GM21717 (cell line): ENCODE results near the gene BRICD5.

ENCODE experiments used
- ATAC-seq: cut with Tn5 transposase; IDR thresholded peaks from one replicate; pipeline ENCODE4 v1.9.1; 2021; ENCODE audit warnings: mild to moderate bottlenecking, moderate library complexity; ENCODE audit not compliant: unreplicated experiment

The BRICD5 gene

GRCh38 chr16:2166263-2167067 is 44.2 kb downstream of the BRICD5 start:
- ATAC-seq: no peak

GRCh38 chr16:2165861-2166260 is 44.8 kb downstream of the BRICD5 start:
- no peak for ATAC-seq

- ATAC-seq: no peak
Observed at GRCh38 chr16:2163211-2163881, 47.3 kb downstream of the BRICD5 start.

- ATAC-seq: no peak
Observed at GRCh38 chr16:2162676-2163118, 48.0 kb downstream of the BRICD5 start.

GRCh38 chr16:2161911-2162310 is 48.8 kb downstream of the BRICD5 start:
- ATAC-seq: no peak

GRCh38 chr16:2160915-2161551 is 49.6 kb downstream of the BRICD5 start:
- ATAC-seq: no peak
